GM18526 (cell line): ENCODE results near the gene TIMP2.

Experiments used
- POLR2A ChIP-seq: IDR thresholded peaks from 3 replicates; pipeline ENCODE4 v1.6.1; 2011; ENCODE audit not compliant: insufficient read length; ENCODE audit errors: extremely low read depth

The TIMP2 gene

DNA sequence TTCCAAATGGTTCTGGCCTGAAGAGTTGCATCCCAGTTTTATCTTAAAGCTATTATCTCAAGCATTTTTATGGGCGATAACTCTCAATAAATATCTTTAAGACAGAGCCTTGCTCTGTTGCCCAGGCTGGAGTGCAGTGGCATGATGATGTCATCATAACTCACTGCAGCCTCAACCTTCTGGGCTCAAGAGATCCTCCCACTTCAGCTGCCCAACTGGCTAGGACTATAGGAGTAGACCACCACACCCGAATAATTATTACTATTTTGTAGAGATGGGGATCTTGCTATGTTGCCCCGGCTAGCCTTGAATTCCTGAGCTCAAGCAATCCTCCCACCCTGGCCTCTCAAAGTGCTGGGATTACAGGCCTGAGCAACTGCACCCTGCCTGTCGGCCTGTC is 117.0 kb downstream of the TIMP2 start:
- TF ChIP-seq POLR2A: no peak

GRCh38 chr17:78806451-78806850 is 118.7 kb downstream of the TIMP2 start:
- no peak for TF ChIP-seq POLR2A

- no peak for TF ChIP-seq POLR2A
These were observed 119.9 kb downstream of the TIMP2 start for GRCh38 chr17:78805301-78805700.

GRCh38 chr17:78804777-78805176 is 120.4 kb downstream of the TIMP2 start:
- no peak for TF ChIP-seq POLR2A

GRCh38 chr17:78803186-78803845 is 121.9 kb downstream of the TIMP2 start:
- TF ChIP-seq POLR2A: no peak
